NT2/D1 (cell line): Measurements from ENCODE around the gene FSTL4.

Source experiments
- SUZ12 ChIP-seq: IDR thresholded peaks from 2 replicates; pipeline ENCODE4 v1.6.1; 2011; ENCODE audit not compliant: insufficient read length, insufficient read depth; ENCODE audit errors: extremely low read depth
- YY1 ChIP-seq: IDR thresholded peaks from 2 replicates; pipeline ENCODE4 v1.6.1; 2011; ENCODE audit not compliant: insufficient read length, insufficient read depth
- ZNF274 ChIP-seq: IDR thresholded peaks from 2 replicates; pipeline ENCODE4 v1.6.1; 2011; ENCODE audit warnings: mild to moderate bottlenecking, low read depth, low read length

DNA sequence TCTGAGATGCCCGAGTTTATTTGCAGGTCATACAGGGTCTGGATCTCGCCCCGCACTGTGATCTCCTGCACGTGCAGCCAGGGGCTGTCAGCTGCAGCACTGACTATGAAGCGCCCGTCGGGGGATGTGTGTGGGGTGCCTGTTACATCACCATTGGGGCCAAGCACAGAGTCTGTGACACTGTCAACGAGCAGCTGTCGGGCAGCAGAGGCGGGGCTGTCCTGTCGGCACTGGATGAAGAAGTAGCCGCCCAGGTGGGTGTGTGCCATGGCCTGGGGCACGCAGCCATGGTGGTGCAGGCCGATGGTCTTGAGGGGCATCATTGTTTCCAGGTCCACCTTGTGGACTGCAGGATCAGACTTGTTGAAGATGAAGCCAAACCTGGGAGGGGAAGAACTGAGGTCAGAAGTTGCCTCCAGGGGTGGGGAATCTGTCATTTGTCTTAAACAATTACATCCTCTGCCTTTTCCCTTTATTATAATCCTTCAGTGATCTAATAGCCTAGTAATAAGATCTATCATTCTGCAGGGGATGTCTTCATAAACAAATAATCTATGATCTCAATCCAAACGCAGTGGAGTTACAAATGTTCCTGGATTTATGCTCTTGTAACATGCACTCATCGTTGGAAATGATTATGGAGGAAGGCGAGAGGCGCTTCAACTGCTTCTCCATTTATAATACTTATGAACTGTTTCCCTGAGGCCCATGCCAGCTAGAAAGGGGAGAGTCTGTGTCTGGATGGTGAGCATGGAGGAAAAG lies 412.7 kb downstream of the FSTL4 start:
- no peak for TF ChIP-seq ZNF274
- no peak for TF ChIP-seq SUZ12
- no peak for TF ChIP-seq YY1
